Kidney (tissue), 14 donors: ENCODE results near the gene OR2F1. TPM values are rescaled to one million over a fixed set of nuclear protein-coding genes. Genes with fewer than 3 reads are reported as not detected.

Experiments
- DNase-seq, 5 donors: peaks; one replicate each; pipeline ENCODE4 v3.0.0-alpha.2; 2013 to 2020
- FAIRE-seq: peaks from 2 replicates; lab custom pipeline; 2012; peaks lifted over from hg19 to GRCh38; lab: Jason Lieb, UNC
- H3K27ac ChIP-seq, 2 donors: one replicate each; pipeline ENCODE4 v1.7.0; 2013; ENCODE audit warnings: low read depth in 2 of 2, low read length in 2 of 2, inconsistent platforms in 1 of 2
- H3K27me3 ChIP-seq: one replicate; pipeline ENCODE4 v1.7.1; 2013; ENCODE audit warnings: low read length, inconsistent platforms; ENCODE audit not compliant: control insufficient read depth, insufficient read depth
- H3K36me3 ChIP-seq, 3 donors: one replicate each; pipeline versions ENCODE4 v1.7.0 to v1.7.1; 2013; ENCODE audit warnings: low read length in 3 of 3, control low read depth in 1 of 3, inconsistent platforms in 1 of 3; ENCODE audit not compliant: insufficient read depth in 3 of 3, control insufficient read depth in 2 of 3
- H3K4me1 ChIP-seq, 3 donors: one replicate each; pipeline versions ENCODE4 v1.7.0 to v1.7.1; 2013; ENCODE audit warnings: low read length in 3 of 3, inconsistent platforms in 1 of 3, low read depth in 1 of 3; ENCODE audit not compliant: control insufficient read depth in 2 of 3, insufficient read depth in 2 of 3
- H3K4me3 ChIP-seq, 3 donors: one replicate each; pipeline versions ENCODE4 v1.7.0 to v1.8.1; 2013; ENCODE audit warnings: low read length in 3 of 3, control low read depth in 1 of 3, inconsistent platforms in 1 of 3
- H3K9ac ChIP-seq, 3 donors: one replicate each; pipeline versions ENCODE4 v1.7.0 to v1.7.1; 2013; ENCODE audit warnings: low read length in 3 of 3, control low read depth in 1 of 3, inconsistent platforms in 1 of 3
- H3K9me3 ChIP-seq, 3 donors: one replicate each; pipeline versions ENCODE4 v1.7.0 to v1.7.1; 2013; ENCODE audit warnings: low read length in 3 of 3, control low read depth in 1 of 3, inconsistent platforms in 1 of 3; ENCODE audit not compliant: control insufficient read depth in 2 of 3, insufficient read depth in 1 of 3
- intact Hi-C: fragments of 100-400 bp; cut with DNase I; formaldehyde crosslinking; loops from one replicate; pipeline ENCODE4 v1.11.1; 2022
- polyA plus RNA-seq: library from polyadenylated mRNA; stranded (reverse); fragments of 350-450 nt; fragmentation: Illumina TruSeq; extraction: RNeasy Lipid Tissue Mini Kit (QIAGEN cat#74804); gene quantifications from one replicate; pipeline ENCODE4 v1.2.3, GENCODE V29; 2014; ENCODE audit warnings: low read depth, low replicate concordance; ENCODE audit not compliant: insufficient read depth
- total RNA-seq: library from RNA; stranded (reverse); fragmentation: NEBNext Ultra II Directional; extraction: Animal tissue kit (Norgen Biotek cat#: 25700); gene quantifications from one replicate; pipeline ENCODE4 v1.2.1, GENCODE V29; 2021
- TF ChIP-seq, protein P1 (sequence below): IDR thresholded peaks from 3 replicates; pipeline ENCODE4 v1.5.1; 2012; ENCODE audit warnings: mild to moderate bottlenecking, moderate library complexity, borderline replicate concordance; ENCODE audit not compliant: insufficient read depth; ENCODE audit errors: extremely low read depth
- donor health status: control.
- donor health status: control.
- donor health status: control.
- donor health status: control.
- donor health status: control.
- donor health status: DM: yes; HTN: yes; CAD: no.
- donor health status: Normal renal cell carcinoma (clear cell type).

The OR2F1 gene
- total and polyA plus RNA-seq, 2 donors from 2014 or later: not detected

DNA sequence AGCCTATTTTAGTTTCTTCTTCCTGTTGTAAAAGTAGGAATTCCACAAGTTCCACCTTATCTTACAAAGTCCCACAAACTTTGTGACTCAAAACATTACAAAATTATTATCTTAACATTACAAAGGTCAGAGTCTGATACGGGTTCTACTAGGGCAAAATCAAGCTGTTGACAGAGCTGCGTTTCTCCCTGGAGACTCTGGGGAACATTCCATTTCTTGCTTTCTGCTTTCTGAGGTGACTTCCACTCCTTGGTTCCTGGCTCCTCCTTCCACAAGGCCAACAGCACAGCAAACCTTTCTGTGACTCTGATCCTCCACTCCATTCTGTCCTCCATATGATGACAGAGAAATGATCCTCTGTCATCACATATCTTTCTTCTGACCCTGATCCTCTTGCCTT, 10.6 kb downstream of the OR2F1 start:
- Histone ChIP-seq H3K27ac (no peak overlapping the region), H3K36me3 (no peaks in the 10 kb centered on the region), H3K4me3 (no peak overlapping the region), H3K9me3 (no peaks in the 10 kb centered on the region), H3K9ac (no peak overlapping the region), H3K27me3 (no peaks in the 10 kb centered on the region), H3K4me1 (no peaks in the 10 kb centered on the region)
- intact Hi-C loops: no loop called here
- FAIRE-seq (no peak), DNase-seq (no peak)
- TF ChIP-seq, protein P1, sequence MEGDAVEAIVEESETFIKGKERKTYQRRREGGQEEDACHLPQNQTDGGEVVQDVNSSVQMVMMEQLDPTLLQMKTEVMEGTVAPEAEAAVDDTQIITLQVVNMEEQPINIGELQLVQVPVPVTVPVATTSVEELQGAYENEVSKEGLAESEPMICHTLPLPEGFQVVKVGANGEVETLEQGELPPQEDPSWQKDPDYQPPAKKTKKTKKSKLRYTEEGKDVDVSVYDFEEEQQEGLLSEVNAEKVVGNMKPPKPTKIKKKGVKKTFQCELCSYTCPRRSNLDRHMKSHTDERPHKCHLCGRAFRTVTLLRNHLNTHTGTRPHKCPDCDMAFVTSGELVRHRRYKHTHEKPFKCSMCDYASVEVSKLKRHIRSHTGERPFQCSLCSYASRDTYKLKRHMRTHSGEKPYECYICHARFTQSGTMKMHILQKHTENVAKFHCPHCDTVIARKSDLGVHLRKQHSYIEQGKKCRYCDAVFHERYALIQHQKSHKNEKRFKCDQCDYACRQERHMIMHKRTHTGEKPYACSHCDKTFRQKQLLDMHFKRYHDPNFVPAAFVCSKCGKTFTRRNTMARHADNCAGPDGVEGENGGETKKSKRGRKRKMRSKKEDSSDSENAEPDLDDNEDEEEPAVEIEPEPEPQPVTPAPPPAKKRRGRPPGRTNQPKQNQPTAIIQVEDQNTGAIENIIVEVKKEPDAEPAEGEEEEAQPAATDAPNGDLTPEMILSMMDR: no peak

DNA sequence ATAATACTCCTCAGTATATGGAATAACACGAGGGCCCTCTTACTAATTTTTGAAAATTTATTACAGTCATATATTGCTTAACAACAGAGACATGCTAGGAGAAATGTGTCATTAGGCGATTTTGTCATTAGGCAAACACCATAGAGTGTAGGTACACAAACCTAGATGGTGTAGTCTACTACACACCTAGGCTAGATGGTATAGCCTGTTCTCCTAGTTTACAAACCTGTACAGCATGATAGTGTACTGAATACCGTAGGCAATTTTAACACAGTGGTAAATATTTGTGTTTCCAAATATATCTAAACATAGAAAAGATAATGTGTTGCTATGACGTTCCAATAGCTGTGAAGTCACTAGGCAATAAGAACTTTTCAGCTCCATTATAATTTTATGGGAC, 12.8 kb downstream of the OR2F1 start:
- intact Hi-C loops: no loop called here
- no peak for FAIRE-seq
- Histone ChIP-seq H3K9me3 (no peaks in the 10 kb centered on the region), H3K27ac (no peak overlapping the region), H3K4me1 (no peaks in the 10 kb centered on the region), H3K36me3 (no peaks in the 10 kb centered on the region), H3K27me3 (no peaks in the 10 kb centered on the region), H3K9ac (no peak overlapping the region), H3K4me3 (no peak overlapping the region)
- no peak for DNase-seq
- TF ChIP-seq, protein P1: no peak

DNA sequence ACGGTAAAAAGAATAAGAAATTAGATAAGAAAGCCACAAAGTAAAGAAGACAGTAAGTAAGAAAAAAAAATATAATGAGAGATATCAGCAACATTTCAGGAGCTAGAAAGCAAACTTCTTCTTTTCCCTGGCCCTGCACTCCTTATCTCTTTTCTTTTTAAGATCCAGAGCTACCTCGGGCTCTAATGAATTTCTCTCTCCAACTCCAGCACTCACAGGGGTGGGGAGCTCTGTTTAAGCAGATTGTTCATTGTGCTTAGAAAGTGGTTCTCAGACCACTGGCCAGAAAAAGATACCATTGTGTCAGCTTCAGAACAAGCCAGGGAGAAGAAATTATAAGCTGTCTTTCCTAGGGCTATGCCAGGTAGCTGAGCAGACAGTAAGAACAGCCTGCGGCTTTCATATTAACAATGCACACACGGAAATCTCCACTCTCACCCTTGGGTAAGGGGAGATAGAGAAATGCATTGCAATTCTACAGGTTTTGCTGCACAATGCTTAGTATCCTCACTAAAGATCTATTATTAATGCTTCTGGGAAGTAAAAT, 19.3 kb downstream of the OR2F1 start:
- no peak for FAIRE-seq
- Histone ChIP-seq H3K27ac (no peak overlapping the region), H3K9ac (no peak overlapping the region), H3K9me3 (no peaks in the 10 kb centered on the region), H3K27me3 (no peaks in the 10 kb centered on the region), H3K4me3 (no peak overlapping the region), H3K4me1 (no peaks in the 10 kb centered on the region), H3K36me3 (no peaks in the 10 kb centered on the region)
- TF ChIP-seq, protein P1: no peak
- no peak for DNase-seq
- intact Hi-C loops: no loop called here

DNA sequence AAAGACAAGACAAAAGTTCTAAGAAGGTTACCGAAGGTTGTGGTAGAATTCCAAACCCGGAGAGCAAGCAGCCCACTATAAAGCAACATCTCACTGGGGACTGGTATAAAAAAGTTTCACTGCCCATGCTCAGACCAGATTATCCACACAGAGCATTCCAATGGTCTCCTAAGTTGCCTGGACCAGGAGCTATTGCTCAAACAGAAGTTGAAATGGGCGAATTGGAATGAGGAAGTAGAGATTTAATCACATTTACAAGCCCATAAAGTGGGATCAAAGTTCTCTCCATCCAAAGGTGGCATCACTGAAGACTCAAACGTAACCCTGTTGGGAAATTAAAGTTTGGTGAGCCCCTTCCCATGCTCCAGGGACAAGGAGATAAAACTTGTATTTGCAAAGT, 19.8 kb downstream of the OR2F1 start:
- DNase-seq (no peak), FAIRE-seq (no peak)
- TF ChIP-seq, protein P1: no peak
- no peaks in the 10 kb centered on the region for H3K9me3 ChIP-seq
- no peaks in the 10 kb centered on the region for H3K36me3 ChIP-seq
- no peak overlapping the region for H3K27ac ChIP-seq
- no peaks in the 10 kb centered on the region for H3K4me1 ChIP-seq
- H3K9ac ChIP-seq: no peak overlapping the region
- intact Hi-C loops: no loop called here
- H3K27me3 ChIP-seq: no peaks in the 10 kb centered on the region
- no peak overlapping the region for H3K4me3 ChIP-seq
